SU-DHL-6 (cell line): ENCODE data around the gene PLD3.

Experiments used
- H2AFZ ChIP-seq: fragments of 200-600 bp; sonication (generic); 2 replicates; pipeline ENCODE4 v1.6.1; 2014; ENCODE audit warnings: low read depth, mild to moderate bottlenecking, moderate library complexity, mixed read lengths, antibody characterized with exemption, low read length; ENCODE audit not compliant: severe bottlenecking
- H3F3A ChIP-seq: fragments of 200-600 bp; shearing (Covaris generic); 2 replicates; pipeline ENCODE4 v1.6.0; 2016; ENCODE audit warnings: antibody characterized with exemption, mild to moderate bottlenecking; ENCODE audit not compliant: insufficient read depth
- H3K27ac ChIP-seq: fragments of 200-600 bp; sonication (generic); 2 replicates; pipeline ENCODE4 v1.5.1; 2016; ENCODE audit warnings: low read depth, mild to moderate bottlenecking, low read length, moderate library complexity, mixed read lengths
- H3K27me3 ChIP-seq: fragments of 200-600 bp; sonication (generic), shearing (Covaris generic); 2 replicates; pipeline ENCODE4 v1.6.0; 2014; ENCODE audit warnings: mild to moderate bottlenecking, low read length
- H3K36me3 ChIP-seq: fragments of 200-600 bp; sonication (generic); 2 replicates; pipeline ENCODE4 v1.6.1; 2014; ENCODE audit warnings: mild to moderate bottlenecking, low read length, mixed read lengths
- H3K4me2 ChIP-seq: fragments of 300-600, 200-600 bp; shearing (Covaris generic), sonication (generic); 2 replicates; pipeline ENCODE4 v1.6.0; 2014; ENCODE audit warnings: low read length, low read depth, mild to moderate bottlenecking; ENCODE audit not compliant: poor library complexity, severe bottlenecking
- H3K4me3 ChIP-seq: fragments of 200-600 bp; sonication (generic); 2 replicates; pipeline ENCODE4 v1.5.1; 2014; ENCODE audit warnings: antibody characterized with exemption, low read length, mild to moderate bottlenecking, mixed read lengths; ENCODE audit not compliant: insufficient read depth, poor library complexity, severe bottlenecking
- H3K79me2 ChIP-seq: fragments of 200-600 bp; sonication (generic); 2 replicates; pipeline ENCODE4 v1.6.1; 2014; ENCODE audit warnings: mild to moderate bottlenecking, low read length, moderate library complexity; ENCODE audit not compliant: insufficient read depth
- H3K9ac ChIP-seq: fragments of 200-600 bp; sonication (generic); 2 replicates; pipeline ENCODE4 v1.7.0; 2014; ENCODE audit warnings: mild to moderate bottlenecking, low read length
- H3K9me2 ChIP-seq: fragments of 200-600 bp; sonication (generic); replicated peaks from 2 replicates; pipeline ENCODE4 v1.6.1; 2014; ENCODE audit warnings: low read length; ENCODE audit not compliant: insufficient read depth
- H3K9me3 ChIP-seq: fragments of 200-600 bp; sonication (generic); 2 replicates; pipeline ENCODE4 v1.6.1; 2014; ENCODE audit warnings: low read length, mixed read lengths; ENCODE audit not compliant: insufficient read depth
- H4K20me1 ChIP-seq: fragments of 200-600 bp; sonication (generic); 2 replicates; pipeline ENCODE4 v1.6.1; 2014; ENCODE audit warnings: low read depth, mild to moderate bottlenecking, antibody characterized with exemption, low read length, moderate library complexity, mixed read lengths
- CTCF ChIP-seq: fragments of 200-600 bp; sonication (generic); IDR thresholded peaks from one replicate; pipeline ENCODE4 v1.5.1; 2017; ENCODE audit warnings: antibody characterized with exemption, mild to moderate bottlenecking, low read length, moderate library complexity; ENCODE audit not compliant: insufficient read depth, poor library complexity, severe bottlenecking
- EZH2phosphoT487 ChIP-seq: fragments of 200-600 bp; sonication (generic), shearing (Covaris generic); conservative IDR thresholded peaks from 2 replicates; pipeline ENCODE4 v1.6.1; 2018; ENCODE audit warnings: mild to moderate bottlenecking, antibody characterized with exemption, low read length, moderate library complexity, mixed read lengths

The PLD3 gene

DNA sequence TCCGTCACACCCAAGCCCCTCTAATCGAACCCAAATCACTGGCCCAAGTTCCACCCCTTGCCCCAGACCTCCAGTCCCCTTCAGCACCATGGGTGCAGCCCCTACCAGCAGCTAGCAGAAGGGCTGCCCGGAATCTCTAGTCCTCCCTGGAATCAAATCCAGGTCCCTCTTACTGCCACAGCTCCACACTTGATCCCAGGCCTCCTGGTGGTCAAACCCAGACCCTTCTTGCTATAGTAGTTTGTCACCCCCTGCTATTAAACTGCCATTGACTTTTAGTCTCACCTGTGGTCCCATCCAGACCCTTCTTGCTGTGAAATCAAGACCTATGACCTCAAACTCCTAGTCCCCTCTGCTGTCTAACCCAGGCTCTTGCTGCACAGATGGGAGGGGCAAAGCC, 32.8 kb downstream of the PLD3 start:
- Histone ChIP-seq H3K36me3 (no peaks in the 10 kb centered on the region), H4K20me1 (no peaks in the 10 kb centered on the region), H3K4me2 (no peak overlapping the region), H3K4me3 (no peak overlapping the region), H3K27me3 (no peaks in the 10 kb centered on the region), H3K9ac (no peak overlapping the region), H3K9me2 (no peaks in the 10 kb centered on the region), H3K79me2 (no peaks in the 10 kb centered on the region), H3K27ac (no peak overlapping the region), H2AFZ (no peak overlapping the region), H3K9me3 (no peaks in the 10 kb centered on the region), H3F3A (no peaks in the 10 kb centered on the region)
- no peak for TF ChIP-seq CTCF
- no peak for TF ChIP-seq EZH2phosphoT487

GRCh38 chr19:40383668-40384248, 35.3 kb downstream of the PLD3 start:
- Histone ChIP-seq H3K4me2 (no peak overlapping the region), H3K9me2 (no peaks in the 10 kb centered on the region), H3K79me2 (no peaks in the 10 kb centered on the region), H4K20me1 (no peaks in the 10 kb centered on the region), H2AFZ (no peak overlapping the region), H3F3A (no peaks in the 10 kb centered on the region), H3K9me3 (no peaks in the 10 kb centered on the region), H3K9ac (no peak overlapping the region), H3K36me3 (no peaks in the 10 kb centered on the region), H3K27me3 (no peaks in the 10 kb centered on the region), H3K4me3 (no peak overlapping the region), H3K27ac (no peak overlapping the region)
- TF ChIP-seq CTCF (no peak), EZH2phosphoT487 (no peak)

GRCh38 chr19:40387155-40387554, 38.7 kb downstream of the PLD3 start:
- Histone ChIP-seq H3K27ac (no peak overlapping the region), H3K9ac (no peak overlapping the region), H3K9me2 (no peaks in the 10 kb centered on the region), H3K36me3 (no peaks in the 10 kb centered on the region), H4K20me1 (no peaks in the 10 kb centered on the region), H3K9me3 (no peaks in the 10 kb centered on the region), H3F3A (no peaks in the 10 kb centered on the region), H3K4me2 (no peak overlapping the region), H3K79me2 (no peaks in the 10 kb centered on the region), H3K4me3 (no peak overlapping the region), H2AFZ (no peak overlapping the region), H3K27me3 (no peaks in the 10 kb centered on the region)
- TF ChIP-seq CTCF (no peak), EZH2phosphoT487 (no peak)

DNA sequence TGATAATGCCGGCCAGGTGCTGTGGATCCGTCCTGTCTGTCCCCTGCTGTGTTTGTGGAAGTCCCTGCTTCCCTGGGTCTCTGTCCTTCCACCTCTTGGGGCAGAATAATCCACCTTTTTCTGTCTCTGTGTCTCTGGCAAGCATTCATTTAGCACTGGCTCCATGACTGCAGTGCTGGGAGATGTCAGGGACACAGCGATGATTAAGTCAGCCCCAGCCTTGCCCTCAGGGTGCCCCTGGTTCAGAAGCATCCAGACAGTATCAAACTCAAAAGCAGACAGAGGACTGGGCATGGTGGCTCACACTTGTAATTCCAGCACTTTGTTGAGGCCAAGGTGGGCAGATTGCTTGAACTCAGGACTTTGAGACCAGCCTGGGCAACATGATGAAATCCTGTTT, 40.0 kb downstream of the PLD3 start:
- no peak for TF ChIP-seq EZH2phosphoT487
- no peak for TF ChIP-seq CTCF
- Histone ChIP-seq H3K36me3 (no peaks in the 10 kb centered on the region), H3K9me2 (no peaks in the 10 kb centered on the region), H3F3A (no peaks in the 10 kb centered on the region), H3K79me2 (no peaks in the 10 kb centered on the region), H2AFZ (no peak overlapping the region), H3K27ac (no peak overlapping the region), H3K9me3 (no peaks in the 10 kb centered on the region), H3K27me3 (no peaks in the 10 kb centered on the region), H3K4me2 (no peak overlapping the region), H3K4me3 (no peak overlapping the region), H4K20me1 (no peaks in the 10 kb centered on the region), H3K9ac (no peak overlapping the region)
